ENCODE measurements around the gene TRIM6.
"Not testable (repeated sequence)": the region's sequence is repeated elsewhere in the genome, so short reads cannot be mapped to it uniquely, and the experiment has no call there.

The TRIM6 gene, protein sequence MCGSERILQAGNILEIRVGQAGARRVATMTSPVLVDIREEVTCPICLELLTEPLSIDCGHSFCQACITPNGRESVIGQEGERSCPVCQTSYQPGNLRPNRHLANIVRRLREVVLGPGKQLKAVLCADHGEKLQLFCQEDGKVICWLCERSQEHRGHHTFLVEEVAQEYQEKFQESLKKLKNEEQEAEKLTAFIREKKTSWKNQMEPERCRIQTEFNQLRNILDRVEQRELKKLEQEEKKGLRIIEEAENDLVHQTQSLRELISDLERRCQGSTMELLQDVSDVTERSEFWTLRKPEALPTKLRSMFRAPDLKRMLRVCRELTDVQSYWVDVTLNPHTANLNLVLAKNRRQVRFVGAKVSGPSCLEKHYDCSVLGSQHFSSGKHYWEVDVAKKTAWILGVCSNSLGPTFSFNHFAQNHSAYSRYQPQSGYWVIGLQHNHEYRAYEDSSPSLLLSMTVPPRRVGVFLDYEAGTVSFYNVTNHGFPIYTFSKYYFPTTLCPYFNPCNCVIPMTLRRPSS

DNA sequence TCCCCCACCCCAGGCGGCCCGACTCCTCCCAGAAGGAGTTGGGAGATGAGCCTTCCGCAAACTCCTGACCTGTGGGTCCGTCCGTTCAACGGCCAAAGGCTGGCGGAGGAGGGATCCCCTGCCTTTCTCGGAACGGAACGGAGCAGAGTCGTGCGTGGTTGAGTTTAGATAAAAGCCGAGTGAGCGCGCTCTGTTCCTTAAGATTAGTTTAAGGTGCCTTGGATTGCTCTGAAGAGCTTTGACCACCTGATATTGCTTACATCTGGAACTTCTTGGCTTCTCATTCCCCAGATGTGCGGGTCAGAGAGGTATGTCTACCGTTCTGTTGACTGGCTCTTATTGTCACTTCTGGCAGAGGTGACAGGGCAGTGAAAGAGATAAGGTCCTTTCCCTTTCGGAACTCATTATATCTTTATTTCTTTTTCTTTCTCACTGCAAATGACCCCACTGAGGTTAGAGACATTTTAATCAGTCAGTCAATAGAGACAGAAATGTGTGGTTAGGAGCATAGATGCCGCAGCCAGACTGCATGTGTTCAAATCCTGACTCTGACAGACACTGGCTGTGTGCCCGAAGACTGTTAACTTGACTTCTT lies at the start of gene TRIM6:
Gene TRIM6, plus strand, starts transcription at position 31 of the 595 bp plus-strand sequence. Its CDS starts 261 bp downstream, at position 292.
- in situ Hi-C loops (cut with HindIII; ENCODE audit: low sequenced_read_pairs) = no loop called here

- in situ Hi-C loops (cut with HindIII; ENCODE audit: low sequenced_read_pairs) = no loop called here
Measured at GRCh38 chr11:5547982-5548381, 48.5 kb upstream of the TRIM6 start.

- in situ Hi-C loops (cut with HindIII; ENCODE audit: low sequenced_read_pairs) = no loop called here
Measured at GRCh38 chr11:5548440-5548839, 48.0 kb upstream of the TRIM6 start, which contains the start of gene OR52H1. Gene OR52H1, minus strand, starts transcription at chr11:5548540. Its CDS starts 3,035 bp downstream, at chr11:5545505.

DNA sequence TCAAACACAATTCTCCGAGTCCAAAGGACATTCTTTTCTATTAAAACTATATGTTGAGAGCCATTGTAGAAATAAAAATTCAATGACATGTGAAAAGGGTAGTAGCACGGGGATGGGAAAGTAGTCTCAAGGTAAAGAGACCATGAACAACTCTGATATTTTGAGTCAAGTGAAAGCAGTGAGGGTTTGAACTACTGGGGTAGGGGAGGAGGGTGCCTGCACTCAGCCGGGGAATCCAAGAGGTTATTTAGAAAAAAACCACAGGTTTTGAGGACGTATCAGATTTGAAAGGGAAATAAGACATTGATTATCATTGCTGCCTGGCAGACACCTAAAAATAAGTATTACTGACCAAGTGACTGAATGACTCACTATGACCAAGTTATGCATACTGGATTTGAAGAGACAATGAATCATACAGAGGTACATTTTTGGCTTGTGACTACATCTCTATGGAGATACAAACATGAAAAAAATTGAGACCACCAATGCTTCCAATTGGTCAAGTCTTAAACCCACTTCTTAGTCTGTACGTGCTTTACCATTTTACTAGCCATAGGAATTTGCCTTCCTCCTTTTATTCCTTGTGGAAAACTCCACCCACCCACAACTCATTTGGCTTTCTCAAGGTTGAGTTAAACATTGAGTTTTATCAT lies 45.9 kb upstream of the TRIM6 start:
- in situ Hi-C loops (cut with HindIII; ENCODE audit: low sequenced_read_pairs) = no loop called here

DNA sequence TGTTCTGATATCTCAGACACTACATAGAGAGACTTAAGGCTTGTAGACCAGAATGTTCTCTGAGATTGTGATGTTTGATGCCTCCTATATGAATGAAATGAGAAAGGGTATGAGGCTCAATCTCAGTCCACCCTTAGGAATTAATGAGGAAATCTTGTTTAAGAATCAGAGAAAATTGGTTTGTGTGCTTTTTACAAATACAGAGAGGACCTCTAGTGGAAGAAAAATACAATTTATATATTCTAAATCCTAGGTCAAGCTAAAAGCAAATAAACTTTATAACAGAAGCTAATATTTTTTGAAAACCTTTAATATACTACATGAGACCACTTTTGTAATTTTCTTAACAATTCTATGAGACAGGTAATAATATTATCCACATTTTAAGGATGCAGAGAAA lies 43.1 kb upstream of the TRIM6 start:
- in situ Hi-C loops (cut with HindIII; ENCODE audit: low sequenced_read_pairs) = no loop called here

GRCh38 chr11:5556596-5557188 lies 39.7 kb upstream of the TRIM6 start:
- in situ Hi-C loops (cut with HindIII; ENCODE audit: low sequenced_read_pairs) = no loop called here

DNA sequence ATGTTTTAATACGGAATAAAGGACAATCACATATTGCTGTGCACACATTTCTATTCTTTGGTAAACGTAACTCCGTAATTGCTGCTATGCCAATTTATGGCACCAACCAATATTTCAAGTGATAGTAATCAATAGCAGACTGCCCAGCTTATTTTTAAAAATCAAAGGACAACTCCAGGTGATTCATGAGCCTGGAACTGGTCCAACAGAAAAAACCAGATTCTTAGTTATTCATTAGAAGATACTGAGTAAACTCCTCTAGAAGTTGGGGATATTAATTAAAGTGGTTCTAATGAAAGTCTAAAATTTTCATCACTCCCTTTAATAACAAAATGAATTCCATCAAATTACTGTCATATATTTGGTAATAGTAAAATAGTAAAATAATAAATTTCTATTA lies 38.7 kb upstream of the TRIM6 start:
- in situ Hi-C loops (cut with HindIII; ENCODE audit: low sequenced_read_pairs) = no loop called here

GRCh38 chr11:5564259-5565019 lies 32.0 kb upstream of the TRIM6 start:
- in situ Hi-C loops (cut with HindIII; ENCODE audit: low sequenced_read_pairs) = no loop called here

GRCh38 chr11:5574654-5575053 lies 21.8 kb upstream of the TRIM6 start:
- in situ Hi-C loops (cut with HindIII; ENCODE audit: low sequenced_read_pairs) = no loop called here

- in situ Hi-C loops (cut with HindIII; ENCODE audit: low sequenced_read_pairs) = no loop called here
Measured at GRCh38 chr11:5575152-5575551, 21.3 kb upstream of the TRIM6 start.

GRCh38 chr11:5577101-5577500 lies 19.3 kb upstream of the TRIM6 start:
- in situ Hi-C loops (cut with HindIII; ENCODE audit: low sequenced_read_pairs) = no loop called here

DNA sequence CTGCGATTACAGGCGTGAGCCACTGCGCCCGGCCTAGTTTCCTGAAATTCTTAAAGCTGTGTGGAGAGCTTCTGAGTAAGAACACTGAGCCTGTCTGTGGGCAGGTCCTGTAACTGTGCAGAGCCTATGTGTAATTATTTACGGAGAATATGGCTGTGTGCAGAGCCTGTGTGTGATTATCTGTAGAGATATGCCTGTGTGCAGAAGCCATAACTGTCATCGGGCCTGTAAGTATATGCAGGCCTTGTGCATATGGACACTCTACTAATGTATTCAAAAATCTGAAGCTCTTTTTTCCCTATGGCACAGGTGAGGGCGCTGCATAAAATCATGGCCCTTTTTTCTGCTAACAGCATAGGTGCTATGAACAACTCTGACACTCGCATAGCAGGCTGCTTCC lies 15.9 kb upstream of the TRIM6 start, which contains the start of gene OR52B6:
Gene OR52B6, plus strand, starts transcription at position 301 of the 400 bp plus-strand sequence. Its CDS starts 0 bp downstream, at position 301.
- in situ Hi-C loops (cut with HindIII; ENCODE audit: low sequenced_read_pairs) = no loop called here

DNA sequence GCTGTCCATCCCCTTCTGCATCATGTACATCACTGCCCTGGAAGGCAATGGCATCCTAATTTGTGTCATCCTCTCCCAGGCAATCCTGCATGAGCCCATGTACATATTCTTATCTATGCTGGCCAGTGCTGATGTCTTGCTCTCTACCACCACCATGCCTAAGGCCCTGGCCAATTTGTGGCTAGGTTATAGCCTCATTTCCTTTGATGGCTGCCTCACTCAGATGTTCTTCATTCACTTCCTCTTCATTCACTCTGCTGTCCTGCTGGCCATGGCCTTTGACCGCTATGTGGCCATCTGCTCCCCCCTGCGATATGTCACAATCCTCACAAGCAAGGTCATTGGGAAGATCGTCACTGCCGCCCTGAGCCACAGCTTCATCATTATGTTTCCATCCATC lies 15.4 kb upstream of the TRIM6 start:
- in situ Hi-C loops (cut with HindIII; ENCODE audit: low sequenced_read_pairs) = no loop called here

GRCh38 chr11:5584458-5584857 lies 12.0 kb upstream of the TRIM6 start:
- in situ Hi-C loops (cut with HindIII; ENCODE audit: low sequenced_read_pairs) = not testable (repeated sequence)

DNA sequence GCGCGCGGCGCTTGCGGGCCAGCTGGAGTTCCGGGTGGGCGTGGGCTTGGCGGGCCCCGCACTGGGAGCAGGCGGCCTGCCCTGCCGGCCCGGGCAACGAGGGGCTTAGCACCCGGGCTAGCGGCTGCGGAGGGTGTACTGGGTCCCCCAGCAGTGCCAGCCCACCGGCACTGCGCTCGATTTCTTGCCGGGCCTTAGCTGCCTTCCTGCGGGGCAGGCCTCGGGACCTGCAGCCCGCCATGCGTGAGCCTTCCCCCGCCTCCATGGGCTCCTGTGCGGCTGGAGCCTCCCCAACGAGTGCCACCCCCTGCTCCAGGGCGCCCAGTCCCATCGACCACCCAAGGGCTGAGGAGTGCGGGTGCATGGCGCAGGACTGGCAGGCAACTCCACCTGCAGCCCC lies 6.5 kb upstream of the TRIM6 start:
- in situ Hi-C loops (cut with HindIII; ENCODE audit: low sequenced_read_pairs) = not testable (repeated sequence)

- in situ Hi-C loops (cut with HindIII; ENCODE audit: low sequenced_read_pairs) = no loop called here
Measured at GRCh38 chr11:5591613-5592012, 4.8 kb upstream of the TRIM6 start.

DNA sequence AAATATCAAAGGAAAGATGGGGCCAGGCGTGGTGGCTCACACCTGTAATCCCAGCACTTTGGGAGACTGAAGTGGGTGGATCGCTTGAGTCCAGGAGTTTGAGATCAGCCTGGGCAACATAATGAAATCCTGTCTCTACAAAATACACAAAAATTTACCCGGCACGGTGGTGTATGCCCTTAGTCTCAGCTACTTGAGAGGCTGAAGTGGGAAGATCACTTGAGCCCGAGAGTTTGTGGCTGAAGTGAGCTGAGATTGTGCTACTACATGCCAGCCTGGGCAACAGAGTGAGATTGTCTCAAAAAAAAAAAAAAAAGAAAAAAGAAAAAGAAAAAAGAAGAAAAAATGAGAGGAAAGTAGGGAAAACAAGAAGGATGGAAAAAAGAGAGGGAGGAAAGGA lies 3.8 kb upstream of the TRIM6 start:
- in situ Hi-C loops (cut with HindIII; ENCODE audit: low sequenced_read_pairs) = no loop called here

DNA sequence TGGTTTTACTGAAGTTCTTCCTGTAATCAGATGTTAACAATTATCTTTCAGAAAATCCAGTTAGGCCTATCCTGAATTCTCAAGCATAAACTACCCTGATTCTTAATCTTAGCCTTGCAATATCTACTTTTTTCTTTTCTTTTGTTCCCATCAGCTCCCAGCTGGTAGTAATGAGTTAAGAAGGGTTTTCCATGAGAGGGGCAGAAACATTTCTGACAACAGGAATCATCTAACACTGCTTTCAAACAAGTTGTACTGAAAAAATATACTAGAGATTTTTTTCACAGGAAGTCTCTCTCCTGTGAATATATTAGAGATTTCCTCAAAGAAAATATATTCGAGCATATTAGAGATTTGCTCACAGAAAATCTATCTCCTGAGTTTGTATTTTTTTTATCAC lies 3.3 kb upstream of the TRIM6 start:
- in situ Hi-C loops (cut with HindIII; ENCODE audit: low sequenced_read_pairs) = no loop called here

DNA sequence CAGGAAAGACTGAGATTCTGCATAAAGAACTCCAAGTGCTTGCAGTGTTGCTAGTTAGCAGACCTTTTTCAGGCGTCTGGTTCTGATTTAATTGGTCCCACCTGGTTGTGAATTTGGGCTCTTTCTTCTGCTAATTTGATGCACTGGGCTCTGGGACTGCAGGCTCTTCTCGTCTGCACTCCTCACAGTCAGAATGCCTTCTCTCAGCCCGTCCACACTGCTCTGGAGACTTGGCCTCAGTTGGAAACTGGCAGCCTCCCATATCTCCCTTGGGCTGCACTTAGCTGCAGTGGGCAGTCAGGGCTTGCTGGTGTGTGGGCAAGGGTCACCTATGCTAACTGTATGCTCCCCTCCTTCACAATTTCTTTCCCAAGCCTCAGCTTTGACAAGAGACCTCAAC lies 1.5 kb downstream of the TRIM6 start:
- in situ Hi-C loops (cut with HindIII; ENCODE audit: low sequenced_read_pairs) = no loop called here

DNA sequence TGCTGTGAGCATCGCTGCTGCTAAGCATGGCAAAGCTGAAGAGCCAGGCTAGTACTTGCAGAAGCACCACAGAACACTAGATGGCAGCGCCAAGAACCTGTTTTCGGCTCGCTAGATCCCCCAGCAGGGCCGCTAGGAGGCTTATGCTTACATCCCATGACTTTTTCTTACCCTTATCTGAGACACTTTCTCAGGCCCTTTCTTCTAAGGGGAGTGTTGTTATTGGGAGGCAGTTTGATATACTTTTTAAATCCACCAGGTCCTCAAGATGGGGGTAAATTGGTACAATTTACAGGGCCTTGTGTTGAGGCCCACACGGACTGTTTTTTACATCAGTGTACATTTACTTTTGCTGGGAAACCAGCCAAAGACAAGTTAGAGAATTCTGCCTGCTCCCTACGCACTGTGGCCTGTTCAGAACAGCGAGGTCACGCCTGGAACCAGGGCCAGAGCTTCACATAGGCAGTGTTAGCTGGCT lies 4.0 kb downstream of the TRIM6 start:
- in situ Hi-C loops (cut with HindIII; ENCODE audit: low sequenced_read_pairs) = no loop called here
